Testis (tissue), 3 donors: Measurements from ENCODE around the gene IFT25. TPM values are rescaled to one million over a fixed set of nuclear protein-coding genes. Genes with fewer than 3 reads are reported as not detected.
A peak's percentile ranks its signal among the peaks of the same experiment; 100 is the strongest.

Experiments used
- DNase-seq: peaks from one replicate; pipeline ENCODE4 v3.0.0-alpha.2; 2019
- H3K27ac ChIP-seq, 2 donors: fragments of 200-600 bp; sonication (generic); one replicate each; pipeline ENCODE4 v1.5.1; 2019
- H3K27me3 ChIP-seq: fragments of 200-600 bp; sonication (generic); one replicate; pipeline ENCODE4 v1.5.1; 2019
- H3K36me3 ChIP-seq: fragments of 200-600 bp; sonication (generic); one replicate; pipeline ENCODE4 v1.5.1; 2017; ENCODE audit warnings: low read depth; ENCODE audit errors: missing control alignments
- H3K4me1 ChIP-seq: fragments of 200-600 bp; sonication (generic); one replicate; pipeline ENCODE4 v1.5.1; 2019
- H3K4me3 ChIP-seq, 2 donors: fragments of 200-600 bp; sonication (generic); one replicate each; pipeline ENCODE4 v1.5.1; 2017 to 2019
- H3K9me3 ChIP-seq: fragments of 200-600 bp; sonication (generic); one replicate; pipeline ENCODE4 v1.5.1; 2017
- CTCF ChIP-seq, 3 experiments: fragments of 450-650 bp in 2 of 3; fragments of 200-600 bp in 1 of 3; sonication (generic) in 1 of 3; IDR thresholded peaks; one replicate each; pipeline ENCODE4 v1.5.1; 2016 to 2019; ENCODE audit warnings: antibody characterized with exemption in 3 of 3, mild to moderate bottlenecking in 2 of 3, moderate library complexity in 1 of 3
- POLR2A ChIP-seq: fragments of 450-650 bp; IDR thresholded peaks from one replicate; pipeline ENCODE4 v1.6.1; 2017; ENCODE audit warnings: antibody characterized with exemption, mild to moderate bottlenecking, moderate library complexity
- WGBS, 2 donors: methylation state at CpG; one replicate each; pipeline ENCODE4 v1.1.5; 2018; 5-methylcytosine and 5-hydroxymethylcytosine counted together
- intact Hi-C: fragments of 100-400 bp; cut with DNase I; formaldehyde crosslinking; loops from one replicate; pipeline ENCODE4 v1.15.1; 2023; ENCODE audit warnings: low total_unique reads
- polyA plus RNA-seq: library from polyadenylated mRNA; stranded (reverse); fragments of 350-450 nt; fragmentation: Illumina TruSeq; extraction: RNeasy Lipid Tissue Mini Kit (QIAGEN cat#74804); gene quantifications from one replicate; pipeline ENCODE4 v1.2.3, GENCODE V29; 2014; ENCODE audit warnings: low read depth, low replicate concordance; ENCODE audit not compliant: insufficient read depth
- total RNA-seq, 2 donors: library from RNA; depleted of rRNA; stranded (reverse); fragments of >200 nt; gene quantifications; one replicate each; pipeline ENCODE4 v1.2.3, GENCODE V29; 2016

IFT25 gene
- total and polyA plus RNA-seq, 3 donors from 2014 or later, result 28.1 to 43.7 (median 34.1) TPM

- no peak for DNase-seq
- intact Hi-C loops, result no loop called here
- no peaks in the 10 kb centered on the region for H3K27me3 ChIP-seq
- no peak overlapping the region for H3K27ac ChIP-seq
- TF ChIP-seq CTCF (IDR thresholded peaks at IDR 0.05) (no peak), POLR2A (no peak)
- no peaks in the 10 kb centered on the region for H3K9me3 ChIP-seq
- H3K4me1 ChIP-seq, result peaks cover 12% of the 10 kb centered on the region
- H3K36me3 ChIP-seq, result no peaks in the 10 kb centered on the region
- no peak overlapping the region for H3K4me3 ChIP-seq
Observed at GRCh38 chr1:53984726-53985125, 39.2 kb upstream of the IFT25 start.

GRCh38 chr1:53982763-53983104 lies 37.2 kb upstream of the IFT25 start:
- no peaks in the 10 kb centered on the region for H3K9me3 ChIP-seq
- TF ChIP-seq POLR2A (no peak), CTCF (IDR thresholded peaks at IDR 0.05) (no peak)
- H3K36me3 ChIP-seq, result no peaks in the 10 kb centered on the region
- DNase-seq, result no peak
- intact Hi-C loops, result no loop called here
- H3K27ac ChIP-seq, result peak overlapping the region in 1 of 2 donors; percentile 52
- peak overlapping the region; percentile 5 to 44 for H3K4me3 ChIP-seq
- H3K27me3 ChIP-seq, result no peaks in the 10 kb centered on the region
- H3K4me1 ChIP-seq, result peaks cover 12% of the 10 kb centered on the region
- 22 to 24% methylated on average over 4 of the region's 4 CpGs for WGBS, 2 donors

GRCh38 chr1:53982034-53982762 lies 36.7 kb upstream of the IFT25 start:
- no peak for TF ChIP-seq CTCF (IDR thresholded peaks at IDR 0.05)
- TF ChIP-seq POLR2A, result no peak
- DNase-seq, result peak; percentile 45
- Histone ChIP-seq H3K4me3 (peak overlapping the region; percentile 5 to 44), H3K27ac (peak overlapping the region; percentile 52 to 60), H3K27me3 (no peaks in the 10 kb centered on the region), H3K36me3 (no peaks in the 10 kb centered on the region), H3K4me1 (peaks cover 12% of the 10 kb centered on the region), H3K9me3 (no peaks in the 10 kb centered on the region)
- intact Hi-C loops, result no loop called here
- WGBS, 2 donors, result 37 to 44% methylated on average over 20 of the region's 20 CpGs

GRCh38 chr1:53981220-53981619 lies 35.7 kb upstream of the IFT25 start:
- Histone ChIP-seq H3K27ac (no peak overlapping the region), H3K27me3 (no peaks in the 10 kb centered on the region), H3K4me3 (no peak overlapping the region), H3K36me3 (no peaks in the 10 kb centered on the region), H3K9me3 (no peaks in the 10 kb centered on the region), H3K4me1 (peaks cover 12% of the 10 kb centered on the region)
- no peak for DNase-seq
- intact Hi-C loops, result no loop called here
- TF ChIP-seq CTCF (IDR thresholded peaks at IDR 0.05) (no peak), POLR2A (no peak)
- 98 to 99% methylated on average over 6 of the region's 6 CpGs for WGBS, 2 donors
